ENCODE measurements around the gene ACSS1.

Gene ACSS1

DNA sequence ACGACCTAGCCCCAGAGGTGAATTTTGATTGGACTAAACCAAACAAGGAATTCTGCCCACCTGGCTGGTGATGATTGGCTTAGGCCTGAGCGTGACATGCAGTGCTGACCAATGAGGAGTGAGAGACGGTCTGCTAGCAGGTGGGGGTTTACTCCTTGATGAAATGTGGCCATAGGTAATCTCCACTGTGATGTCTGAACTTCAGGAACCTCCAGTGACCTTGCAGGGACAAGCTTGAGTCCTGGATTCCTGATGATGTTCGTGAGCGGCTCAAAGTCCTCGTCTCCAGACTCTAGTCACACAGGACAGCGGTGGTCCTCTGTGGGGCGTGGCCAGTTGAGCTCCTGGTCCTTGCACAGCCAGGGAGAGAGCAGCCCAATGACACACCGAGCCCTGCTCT, 15.6 kb upstream of the ACSS1 start:
- peaks cover 4% of the 10 kb centered on the region for H3K27me3 ChIP-seq (ENCODE audit: control insufficient read depth, insufficient read depth, low read length)

DNA sequence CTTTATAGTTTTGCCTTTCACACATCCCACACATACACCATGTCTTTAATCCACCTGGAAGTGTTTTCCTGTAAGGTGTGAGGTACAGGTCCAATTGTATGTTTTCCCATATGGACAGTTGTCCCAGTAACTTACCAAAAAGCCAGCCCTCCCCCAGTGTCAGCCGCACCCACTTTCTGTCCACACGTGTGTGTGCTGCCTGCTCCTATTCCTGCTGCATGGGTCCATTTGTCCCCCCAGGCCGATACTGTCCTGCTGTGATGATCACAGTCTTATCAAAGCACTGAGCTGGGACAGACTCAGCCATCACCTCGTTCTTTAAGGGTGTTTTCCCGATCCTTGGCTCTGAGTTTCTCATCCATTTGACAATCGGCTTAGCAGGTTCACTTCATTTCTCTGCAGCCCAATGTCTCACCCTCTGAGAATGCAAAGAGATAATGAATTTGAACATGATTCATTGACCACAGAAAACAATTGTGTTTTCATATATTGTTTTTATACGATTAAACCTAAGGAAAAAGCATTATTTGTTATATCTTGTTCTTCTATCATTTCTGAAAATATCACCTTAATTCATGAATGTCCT, 14.4 kb upstream of the ACSS1 start:
- Histone ChIP-seq H3K27ac (ENCODE audit: low read depth, low read length) (no peak overlapping the region), H3K4me3 (ENCODE audit: low read length) (no peak overlapping the region), H3K9ac (ENCODE audit: low read length) (no peak overlapping the region), H3K27me3 (ENCODE audit: control insufficient read depth, insufficient read depth, low read length) (peaks cover 4% of the 10 kb centered on the region), H3K4me1 (ENCODE audit: control insufficient read depth, insufficient read depth, low read length) (no peaks in the 10 kb centered on the region), H3K36me3 (ENCODE audit: control insufficient read depth, insufficient read depth, low read length) (no peaks in the 10 kb centered on the region)

More for the DNA sequence above, 15.6 kb upstream of the ACSS1 start:
- Histone ChIP-seq H3K4me1 (ENCODE audit: control insufficient read depth, insufficient read depth, low read length) (peaks cover 4% of the 10 kb centered on the region), H3K9ac (ENCODE audit: low read length) (no peak overlapping the region), H3K36me3 (ENCODE audit: control insufficient read depth, insufficient read depth, low read length) (no peaks in the 10 kb centered on the region), H3K27ac (ENCODE audit: low read depth, low read length) (no peak overlapping the region), H3K4me3 (ENCODE audit: low read length) (no peak overlapping the region)

DNA sequence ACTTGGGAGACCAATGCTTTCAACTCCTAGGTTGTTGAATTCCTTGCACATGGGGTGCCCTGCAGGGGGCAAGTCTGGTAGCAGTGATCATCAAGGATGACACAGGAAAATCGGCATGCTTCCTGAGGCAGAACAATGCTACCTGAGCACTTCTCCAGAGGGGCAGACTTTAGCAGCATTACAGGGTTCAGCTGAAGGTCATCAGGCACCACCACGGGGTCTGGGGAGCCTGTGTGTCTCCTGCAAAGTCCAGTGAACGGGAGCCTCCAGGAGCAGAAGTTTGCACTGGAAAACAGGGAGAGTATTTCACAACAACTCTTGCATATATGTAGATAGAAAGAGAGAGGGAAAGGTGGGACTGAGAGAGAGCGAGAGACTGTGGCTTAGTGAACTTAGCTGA, 13.8 kb upstream of the ACSS1 start:
- peaks cover 4% of the 10 kb centered on the region for H3K27me3 ChIP-seq (ENCODE audit: control insufficient read depth, insufficient read depth, low read length)
- no peaks in the 10 kb centered on the region for H3K4me1 ChIP-seq (ENCODE audit: control insufficient read depth, insufficient read depth, low read length)
- H3K4me3 ChIP-seq (ENCODE audit: low read length), result no peak overlapping the region
- no peaks in the 10 kb centered on the region for H3K36me3 ChIP-seq (ENCODE audit: control insufficient read depth, insufficient read depth, low read length)
- no peak overlapping the region for H3K9ac ChIP-seq (ENCODE audit: low read length)
- H3K27ac ChIP-seq (ENCODE audit: low read depth, low read length), result no peak overlapping the region

DNA sequence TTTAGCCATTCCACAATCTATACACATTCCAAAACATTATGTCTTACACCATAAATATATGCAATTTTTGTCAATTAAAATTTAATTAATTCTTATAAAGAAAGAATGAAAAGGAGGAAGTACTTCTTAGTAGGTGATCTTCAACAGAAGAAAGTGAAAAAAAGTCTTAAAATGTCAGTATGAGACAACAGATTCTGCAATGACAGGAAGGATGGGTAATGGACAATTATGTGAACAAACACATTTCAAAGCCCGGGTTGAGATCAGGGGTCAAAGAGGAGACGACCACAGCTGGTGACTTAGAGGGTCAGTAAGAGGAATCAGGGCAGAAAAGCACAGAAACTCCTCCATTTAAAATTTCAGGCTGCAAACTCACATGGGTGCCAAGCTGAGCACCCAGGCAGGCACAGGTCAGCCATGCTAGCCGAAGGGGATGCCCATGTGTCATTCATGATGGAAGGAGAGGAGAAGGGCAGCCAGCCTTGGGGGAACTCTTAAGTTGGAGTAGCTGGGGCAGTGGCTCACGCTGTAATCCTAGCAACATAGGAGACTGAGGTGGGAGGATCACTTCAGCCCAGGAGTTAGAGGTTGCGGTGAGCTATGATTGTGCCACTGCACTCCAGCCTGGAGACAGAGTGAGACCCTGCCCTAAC, 13.0 kb upstream of the ACSS1 start:
- H3K9ac ChIP-seq (ENCODE audit: low read length), result no peak overlapping the region
- no peak overlapping the region for H3K4me3 ChIP-seq (ENCODE audit: low read length)
- no peaks in the 10 kb centered on the region for H3K4me1 ChIP-seq (ENCODE audit: control insufficient read depth, insufficient read depth, low read length)
- H3K27ac ChIP-seq (ENCODE audit: low read depth, low read length), result no peak overlapping the region
- H3K27me3 ChIP-seq (ENCODE audit: control insufficient read depth, insufficient read depth, low read length), result peaks cover 4% of the 10 kb centered on the region
- no peaks in the 10 kb centered on the region for H3K36me3 ChIP-seq (ENCODE audit: control insufficient read depth, insufficient read depth, low read length)

DNA sequence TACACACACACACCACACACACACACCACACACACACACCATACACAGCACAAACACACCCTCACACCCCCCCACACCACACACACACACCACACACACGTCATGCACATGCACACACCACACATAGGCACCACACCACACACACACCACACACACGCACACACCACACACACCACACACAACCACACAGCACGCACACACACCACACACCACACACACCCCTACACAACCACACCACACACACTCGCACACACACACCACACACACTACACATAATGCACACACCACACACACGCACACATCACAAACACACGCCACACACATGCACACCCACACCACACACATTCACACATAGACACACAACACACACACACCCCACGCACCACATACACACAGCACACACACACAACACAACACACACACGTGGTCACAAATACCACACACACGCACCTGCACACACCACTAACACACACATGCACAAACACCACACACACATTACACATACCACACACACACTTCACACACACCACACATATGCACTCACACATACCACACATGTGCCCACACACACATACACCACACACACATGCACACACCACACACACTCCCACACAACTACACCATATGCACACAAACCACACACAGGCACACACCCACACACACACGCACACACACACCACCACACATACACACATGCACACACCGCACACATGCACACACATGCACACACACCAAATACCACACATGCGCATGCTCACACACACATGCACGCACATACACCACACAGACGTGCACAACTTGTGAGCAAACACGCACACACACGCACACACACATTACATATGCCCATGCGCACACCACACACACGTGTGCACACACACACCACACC, 9.4 kb upstream of the ACSS1 start:
- no peak overlapping the region for H3K4me3 ChIP-seq (ENCODE audit: low read length)
- no peaks in the 10 kb centered on the region for H3K4me1 ChIP-seq (ENCODE audit: control insufficient read depth, insufficient read depth, low read length)
- H3K36me3 ChIP-seq (ENCODE audit: control insufficient read depth, insufficient read depth, low read length), result no peaks in the 10 kb centered on the region
- no peak overlapping the region for H3K27ac ChIP-seq (ENCODE audit: low read depth, low read length)
- no peak overlapping the region for H3K9ac ChIP-seq (ENCODE audit: low read length)
- H3K27me3 ChIP-seq (ENCODE audit: control insufficient read depth, insufficient read depth, low read length), result no peaks in the 10 kb centered on the region

DNA sequence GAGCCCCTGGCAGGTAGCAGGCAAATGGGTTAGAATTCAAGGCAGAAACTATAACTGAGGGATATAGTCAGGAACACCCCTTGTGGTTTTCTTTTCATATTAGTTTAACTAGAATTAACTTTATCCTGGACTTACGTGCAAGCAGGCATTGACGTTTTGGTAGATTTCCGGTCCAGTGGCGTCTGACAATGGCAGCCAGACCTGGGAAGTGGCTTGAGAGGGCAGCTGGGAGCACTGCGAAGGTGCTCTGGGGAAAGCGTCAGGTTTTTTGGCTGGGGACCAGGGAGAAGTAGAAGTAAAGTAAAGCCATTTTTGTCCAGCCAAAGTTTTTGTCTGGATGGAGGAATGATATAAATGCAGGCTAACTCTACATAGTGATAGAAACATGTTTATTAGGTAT, 8.4 kb upstream of the ACSS1 start:
- H3K27ac ChIP-seq (ENCODE audit: low read depth, low read length), result no peak overlapping the region
- H3K36me3 ChIP-seq (ENCODE audit: control insufficient read depth, insufficient read depth, low read length), result no peaks in the 10 kb centered on the region
- no peaks in the 10 kb centered on the region for H3K4me1 ChIP-seq (ENCODE audit: control insufficient read depth, insufficient read depth, low read length)
- no peak overlapping the region for H3K9ac ChIP-seq (ENCODE audit: low read length)
- no peak overlapping the region for H3K4me3 ChIP-seq (ENCODE audit: low read length)
- H3K27me3 ChIP-seq (ENCODE audit: control insufficient read depth, insufficient read depth, low read length), result no peaks in the 10 kb centered on the region

DNA sequence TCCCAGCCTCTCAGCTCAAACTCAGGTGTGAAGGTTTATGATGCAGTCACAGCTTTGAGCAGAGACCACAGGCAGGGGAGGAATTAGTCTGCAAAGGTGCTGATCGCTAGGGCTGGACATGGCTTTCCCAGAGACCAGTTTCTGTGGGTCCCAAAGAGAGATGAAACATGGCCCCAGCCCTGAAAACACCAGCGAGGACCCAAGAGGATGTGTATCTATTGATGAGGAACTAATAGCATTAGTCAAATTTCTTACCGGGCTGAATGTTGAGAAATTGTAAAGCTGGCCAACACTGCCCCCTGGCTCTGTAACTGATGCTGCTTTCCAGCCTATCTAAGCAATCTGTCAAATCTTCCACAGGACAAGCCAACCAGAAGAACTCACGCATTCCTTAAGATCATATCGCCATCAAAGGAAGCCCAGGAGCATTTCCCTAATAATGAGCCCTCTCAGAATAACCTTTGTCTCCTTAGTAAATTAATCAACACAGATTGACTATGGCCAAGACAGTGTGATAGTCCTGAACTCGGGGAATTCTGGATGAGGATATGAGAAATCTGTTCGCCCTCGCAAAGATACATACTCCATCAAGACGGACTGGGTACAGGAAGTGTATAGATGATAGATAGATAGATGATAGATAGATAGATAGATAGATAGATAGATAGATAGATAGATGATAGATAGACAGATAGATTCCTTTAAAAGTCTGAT, 7.8 kb upstream of the ACSS1 start:
- Histone ChIP-seq H3K27me3 (ENCODE audit: control insufficient read depth, insufficient read depth, low read length) (no peaks in the 10 kb centered on the region), H3K4me3 (ENCODE audit: low read length) (no peak overlapping the region), H3K27ac (ENCODE audit: low read depth, low read length) (no peak overlapping the region), H3K9ac (ENCODE audit: low read length) (no peak overlapping the region), H3K36me3 (ENCODE audit: control insufficient read depth, insufficient read depth, low read length) (no peaks in the 10 kb centered on the region), H3K4me1 (ENCODE audit: control insufficient read depth, insufficient read depth, low read length) (no peaks in the 10 kb centered on the region)

DNA sequence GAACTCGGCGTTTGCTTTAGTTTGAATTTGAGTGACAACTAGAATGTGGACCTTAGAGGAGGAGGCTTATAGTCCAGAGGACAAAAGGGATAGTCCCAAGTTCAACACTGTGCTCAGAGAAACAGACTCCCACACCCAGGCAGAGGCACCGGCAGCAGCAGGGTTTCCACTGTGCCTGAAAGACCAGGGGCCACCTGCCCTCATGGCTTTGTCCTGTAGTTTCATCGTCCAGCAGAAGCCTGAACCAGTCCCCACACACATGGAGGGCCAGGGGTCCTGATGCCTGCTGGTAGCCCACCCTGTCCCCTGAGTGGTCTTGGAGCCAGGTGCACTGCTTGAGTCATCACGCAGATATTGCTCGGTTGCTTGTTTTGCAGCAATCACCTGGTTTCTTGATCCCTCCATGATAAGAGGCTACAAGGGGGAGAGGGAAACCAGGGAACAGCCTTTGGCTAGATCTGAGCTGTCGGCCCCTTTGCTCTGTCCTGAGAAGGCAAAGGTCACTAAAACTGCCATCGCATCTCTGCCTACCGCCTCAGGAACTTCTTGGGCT, 7.2 kb upstream of the ACSS1 start:
- H3K27me3 ChIP-seq (ENCODE audit: control insufficient read depth, insufficient read depth, low read length), result no peaks in the 10 kb centered on the region
- H3K36me3 ChIP-seq (ENCODE audit: control insufficient read depth, insufficient read depth, low read length), result no peaks in the 10 kb centered on the region
- H3K9ac ChIP-seq (ENCODE audit: low read length), result no peak overlapping the region
- H3K4me1 ChIP-seq (ENCODE audit: control insufficient read depth, insufficient read depth, low read length), result no peaks in the 10 kb centered on the region
- no peak overlapping the region for H3K4me3 ChIP-seq (ENCODE audit: low read length)
- no peak overlapping the region for H3K27ac ChIP-seq (ENCODE audit: low read depth, low read length)

DNA sequence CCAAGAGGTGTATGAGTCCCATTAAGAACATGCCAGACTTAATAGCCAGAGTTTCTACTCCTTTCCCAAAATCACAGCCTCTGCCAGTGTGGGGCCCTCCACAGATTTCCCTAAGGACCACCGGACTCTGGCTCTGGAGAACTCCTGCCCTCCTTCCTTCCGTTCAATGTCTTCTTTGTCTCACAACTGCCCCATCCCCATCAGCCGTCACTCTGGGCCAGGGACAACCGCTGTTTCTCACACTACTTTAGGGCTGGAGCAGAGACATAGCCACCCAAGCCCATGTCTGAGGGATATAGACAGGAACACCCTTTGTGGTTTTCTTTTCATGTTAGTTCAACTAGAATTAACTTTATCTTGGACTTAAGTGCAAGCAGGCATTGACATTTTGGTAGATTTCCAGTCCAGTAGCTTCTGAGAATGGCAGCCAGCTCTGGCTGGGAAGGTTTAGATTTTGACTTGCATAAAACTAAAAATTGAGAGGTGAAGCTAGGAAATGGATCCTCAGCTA, 6.7 kb upstream of the ACSS1 start:
- no peak overlapping the region for H3K27ac ChIP-seq (ENCODE audit: low read depth, low read length)
- no peaks in the 10 kb centered on the region for H3K36me3 ChIP-seq (ENCODE audit: control insufficient read depth, insufficient read depth, low read length)
- H3K9ac ChIP-seq (ENCODE audit: low read length), result no peak overlapping the region
- H3K4me1 ChIP-seq (ENCODE audit: control insufficient read depth, insufficient read depth, low read length), result no peaks in the 10 kb centered on the region
- H3K4me3 ChIP-seq (ENCODE audit: low read length), result no peak overlapping the region
- H3K27me3 ChIP-seq (ENCODE audit: control insufficient read depth, insufficient read depth, low read length), result no peaks in the 10 kb centered on the region

DNA sequence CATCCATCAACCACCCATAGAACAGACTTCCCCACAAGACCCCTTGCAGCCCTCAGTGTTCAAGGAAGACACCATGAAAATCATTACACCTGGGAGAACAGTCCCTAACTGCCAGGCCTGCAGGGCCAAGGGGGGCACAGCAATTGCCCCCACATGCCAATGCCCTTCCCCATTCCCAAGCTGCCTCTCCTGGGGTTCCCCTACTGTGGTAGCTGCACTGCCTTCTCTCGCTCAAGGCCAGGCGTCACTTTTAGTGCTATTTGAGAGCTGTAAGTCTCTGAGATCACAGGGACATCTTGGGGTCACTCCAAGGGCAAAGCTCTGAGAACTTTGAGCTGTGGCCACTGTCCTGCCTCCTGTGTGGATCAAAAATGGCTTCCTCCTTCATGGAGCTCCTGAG, 6.0 kb upstream of the ACSS1 start:
- Histone ChIP-seq H3K27me3 (ENCODE audit: control insufficient read depth, insufficient read depth, low read length) (no peaks in the 10 kb centered on the region), H3K27ac (ENCODE audit: low read depth, low read length) (no peak overlapping the region), H3K4me1 (ENCODE audit: control insufficient read depth, insufficient read depth, low read length) (peaks cover 4% of the 10 kb centered on the region), H3K9ac (ENCODE audit: low read length) (no peak overlapping the region), H3K4me3 (ENCODE audit: low read length) (no peak overlapping the region), H3K36me3 (ENCODE audit: control insufficient read depth, insufficient read depth, low read length) (no peaks in the 10 kb centered on the region)

DNA sequence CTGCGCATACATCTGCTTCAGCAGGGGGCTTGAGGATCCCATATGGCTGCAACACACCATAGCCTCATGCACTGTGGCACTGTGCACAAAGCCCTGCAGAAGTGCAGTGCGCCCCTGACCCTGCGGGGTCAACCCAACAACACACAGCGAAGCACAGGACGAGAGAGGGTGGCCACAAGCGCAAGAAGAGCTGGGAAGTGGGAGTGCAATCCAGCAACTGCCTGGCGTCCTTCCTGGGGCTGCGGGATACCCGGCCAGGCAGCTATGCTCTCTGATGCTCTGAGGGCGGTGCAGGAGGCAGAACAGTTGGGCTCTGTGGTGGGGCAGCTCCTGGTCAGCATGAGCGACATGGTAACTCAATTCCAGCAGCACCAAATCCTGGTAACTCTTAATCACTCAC, 5.6 kb upstream of the ACSS1 start:
- no peak overlapping the region for H3K4me3 ChIP-seq (ENCODE audit: low read length)
- peaks cover 4% of the 10 kb centered on the region for H3K4me1 ChIP-seq (ENCODE audit: control insufficient read depth, insufficient read depth, low read length)
- no peaks in the 10 kb centered on the region for H3K27me3 ChIP-seq (ENCODE audit: control insufficient read depth, insufficient read depth, low read length)
- H3K9ac ChIP-seq (ENCODE audit: low read length), result no peak overlapping the region
- H3K27ac ChIP-seq (ENCODE audit: low read depth, low read length), result no peak overlapping the region
- no peaks in the 10 kb centered on the region for H3K36me3 ChIP-seq (ENCODE audit: control insufficient read depth, insufficient read depth, low read length)

DNA sequence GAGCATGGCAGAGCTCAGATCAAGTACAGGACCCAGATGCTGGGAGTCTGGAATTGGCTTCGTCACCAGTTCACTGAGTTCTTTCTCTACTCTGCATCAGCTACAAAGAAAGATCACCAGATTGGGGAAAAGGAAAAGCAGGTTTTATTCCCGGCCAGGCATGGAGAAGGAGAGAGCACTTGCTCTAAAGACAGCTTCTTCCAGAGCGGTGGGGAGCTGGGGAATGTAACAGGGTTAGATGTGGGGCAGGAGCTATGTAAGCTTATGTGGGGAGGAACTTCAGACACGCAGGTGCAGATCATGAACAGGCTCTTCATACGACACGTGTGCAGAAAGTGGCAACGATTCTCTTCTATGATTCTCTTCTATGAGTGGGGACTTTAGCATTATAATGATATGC, 4.9 kb upstream of the ACSS1 start:
- H3K36me3 ChIP-seq (ENCODE audit: control insufficient read depth, insufficient read depth, low read length), result no peaks in the 10 kb centered on the region
- no peak overlapping the region for H3K9ac ChIP-seq (ENCODE audit: low read length)
- no peaks in the 10 kb centered on the region for H3K27me3 ChIP-seq (ENCODE audit: control insufficient read depth, insufficient read depth, low read length)
- no peak overlapping the region for H3K27ac ChIP-seq (ENCODE audit: low read depth, low read length)
- H3K4me1 ChIP-seq (ENCODE audit: control insufficient read depth, insufficient read depth, low read length), result peaks cover 4% of the 10 kb centered on the region
- H3K4me3 ChIP-seq (ENCODE audit: low read length), result no peak overlapping the region

Data from rectal smooth muscle tissue (tissue), 1 donor.